Activated CD4-positive, alpha-beta T cell treated with anti-CD3 and anti-CD28 coated beads, Interleukin-2, amount 50 U/mL, for 16 hours (primary cell): ENCODE results near the gene ZNF708.
"Not testable (repeated sequence)": the region's sequence is repeated elsewhere in the genome, so short reads cannot be mapped to it uniquely, and the experiment has no call there.

Experiments used
- DNase-seq: peaks from one replicate; pipeline ENCODE4 v3.0.0-alpha.2; 2020

Gene ZNF708

GRCh38 chr19:21259421-21260124, 69.6 kb downstream of the ZNF708 start:
- DNase-seq: not testable (repeated sequence)

DNA sequence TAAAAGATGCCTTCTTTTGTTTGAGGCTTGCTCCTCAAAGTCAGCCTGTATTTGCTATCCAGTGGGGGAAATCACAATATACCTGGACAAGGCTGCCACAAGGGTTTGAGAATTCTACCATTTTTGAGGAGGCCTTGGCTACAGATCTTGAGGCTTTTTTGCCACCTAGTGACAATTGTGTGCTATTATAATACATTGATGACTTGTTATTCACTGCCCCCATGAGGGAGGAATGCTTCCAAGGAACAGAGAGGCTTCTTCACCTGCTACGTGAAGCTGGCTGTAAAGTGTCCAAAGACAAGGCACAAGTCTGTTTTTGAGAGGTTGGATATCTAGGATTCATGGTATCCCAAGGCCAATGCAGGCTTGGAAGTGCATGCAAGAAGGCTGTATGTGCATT, 72.5 kb downstream of the ZNF708 start:
- no peak for DNase-seq
